Mesenchymal stem cell (in vitro differentiated cells and primary cell): ENCODE results near the gene KLK13.

Experiments
- DNase-seq: peaks from one replicate; pipeline ENCODE4 v3.0.0-alpha.2; 2013
- H2AFZ ChIP-seq: one replicate; pipeline ENCODE4 v1.6.1; 2013; ENCODE audit warnings: low read depth, mild to moderate bottlenecking, control low read depth, inconsistent platforms, low read length, moderate library complexity
- H2AK5ac ChIP-seq: 2 replicates; pipeline ENCODE4 v1.6.1; 2013; ENCODE audit warnings: low read length, moderate library complexity, mild to moderate bottlenecking, inconsistent platforms; ENCODE audit not compliant: severe bottlenecking
- H2BK120ac ChIP-seq: one replicate; pipeline ENCODE4 v1.6.1; 2013; ENCODE audit warnings: low read depth, mild to moderate bottlenecking, inconsistent platforms, low read length, moderate library complexity
- H2BK12ac ChIP-seq, 2 experiments: one replicate each; pipeline ENCODE4 v1.6.1; 2013; ENCODE audit warnings: inconsistent platforms in 2 of 2, low read length in 2 of 2, mild to moderate bottlenecking in 2 of 2, moderate library complexity in 2 of 2, control low read depth in 1 of 2
- H2BK15ac ChIP-seq: one replicate; pipeline ENCODE4 v1.6.1; 2013; ENCODE audit warnings: mild to moderate bottlenecking, low read depth, inconsistent platforms; ENCODE audit not compliant: poor library complexity, severe bottlenecking
- H2BK5ac ChIP-seq: 2 replicates; pipeline ENCODE4 v1.6.1; 2013; ENCODE audit warnings: low read depth, mild to moderate bottlenecking, low read length, control low read depth, inconsistent platforms; ENCODE audit not compliant: poor library complexity, severe bottlenecking
- H3K14ac ChIP-seq, 2 experiments: one replicate each; pipeline ENCODE4 v1.6.1; 2013; ENCODE audit warnings: inconsistent platforms in 2 of 2, low read length in 2 of 2, control low read depth in 1 of 2, mild to moderate bottlenecking in 1 of 2, moderate library complexity in 1 of 2
- H3K18ac ChIP-seq, 2 experiments: one replicate each; pipeline ENCODE4 v1.6.1; 2013; ENCODE audit warnings: inconsistent platforms in 2 of 2, low read length in 2 of 2, control low read depth in 1 of 2, low read depth in 1 of 2, mild to moderate bottlenecking in 1 of 2
- H3K23ac ChIP-seq, 2 experiments: one replicate each; pipeline ENCODE4 v1.6.1; 2013; ENCODE audit warnings: inconsistent platforms in 2 of 2, low read length in 2 of 2, mild to moderate bottlenecking in 2 of 2, moderate library complexity in 2 of 2, control low read depth in 1 of 2
- H3K27ac ChIP-seq: 2 replicates; pipeline ENCODE4 v1.5.1; 2013; ENCODE audit warnings: mild to moderate bottlenecking, moderate library complexity, low read length, control low read depth, inconsistent platforms; ENCODE audit not compliant: poor library complexity, severe bottlenecking
- H3K27me3 ChIP-seq, 2 experiments: 2 replicates each; pipeline versions ENCODE4 v1.6.1 to v1.7.0; 2013; ENCODE audit warnings: low read length in 2 of 2, mild to moderate bottlenecking in 2 of 2, moderate library complexity in 2 of 2, control low read depth in 1 of 2, inconsistent platforms in 1 of 2; ENCODE audit not compliant: control insufficient read depth in 1 of 2, insufficient read depth in 1 of 2
- H3K36me3 ChIP-seq, 2 experiments: 2 replicates each; pipeline versions ENCODE4 v1.6.1 to v1.7.0; 2013; ENCODE audit warnings: low read length in 2 of 2, control low read depth in 1 of 2, inconsistent platforms in 1 of 2, low read depth in 1 of 2, mild to moderate bottlenecking in 1 of 2; ENCODE audit not compliant: insufficient read depth in 2 of 2, control insufficient read depth in 1 of 2
- H3K4ac ChIP-seq, 2 experiments: one replicate each; pipeline ENCODE4 v1.6.1; 2013; ENCODE audit warnings: inconsistent platforms in 2 of 2, low read length in 2 of 2, mild to moderate bottlenecking in 2 of 2, moderate library complexity in 2 of 2, control low read depth in 1 of 2, low read depth in 1 of 2
- H3K4me1 ChIP-seq: 2 replicates; pipeline ENCODE4 v1.6.1; 2013; ENCODE audit warnings: low read depth, low read length, control low read depth; ENCODE audit not compliant: control insufficient read depth, insufficient read depth
- H3K4me2 ChIP-seq: 2 replicates; pipeline ENCODE4 v1.6.1; 2013; ENCODE audit warnings: low read length, mild to moderate bottlenecking, inconsistent platforms; ENCODE audit not compliant: poor library complexity, severe bottlenecking
- H3K4me3 ChIP-seq, 2 experiments: 2 replicates each; pipeline versions ENCODE4 v1.5.1 to v1.7.0; 2013; ENCODE audit warnings: low read length in 2 of 2, mild to moderate bottlenecking in 2 of 2, control low read depth in 1 of 2, low read depth in 1 of 2; ENCODE audit not compliant: insufficient read depth in 1 of 2
- H3K79me1 ChIP-seq: replicated peaks from 2 replicates; pipeline ENCODE4 v1.6.1; 2013; ENCODE audit warnings: mild to moderate bottlenecking, control low read depth, low read length, inconsistent platforms; ENCODE audit not compliant: poor library complexity, severe bottlenecking
- H3K9ac ChIP-seq: 2 replicates; pipeline ENCODE4 v1.7.0; 2013; ENCODE audit warnings: mild to moderate bottlenecking, low read length, moderate library complexity
- H3K9me3 ChIP-seq: 2 replicates; pipeline ENCODE4 v1.7.0; 2013; ENCODE audit warnings: mild to moderate bottlenecking, low read length; ENCODE audit not compliant: control insufficient read depth
- H4K8ac ChIP-seq: one replicate; pipeline ENCODE4 v1.6.1; 2013; ENCODE audit warnings: inconsistent platforms, mild to moderate bottlenecking, low read length, moderate library complexity
- H4K91ac ChIP-seq: one replicate; pipeline ENCODE4 v1.6.1; 2013; ENCODE audit warnings: mild to moderate bottlenecking, low read length, inconsistent platforms
- WGBS: methylation state at CpG from one replicate; pipeline ENCODE4 v1.1.7; 2013; ENCODE audit warnings: mixed read lengths; 5-methylcytosine and 5-hydroxymethylcytosine counted together

KLK13 gene

DNA sequence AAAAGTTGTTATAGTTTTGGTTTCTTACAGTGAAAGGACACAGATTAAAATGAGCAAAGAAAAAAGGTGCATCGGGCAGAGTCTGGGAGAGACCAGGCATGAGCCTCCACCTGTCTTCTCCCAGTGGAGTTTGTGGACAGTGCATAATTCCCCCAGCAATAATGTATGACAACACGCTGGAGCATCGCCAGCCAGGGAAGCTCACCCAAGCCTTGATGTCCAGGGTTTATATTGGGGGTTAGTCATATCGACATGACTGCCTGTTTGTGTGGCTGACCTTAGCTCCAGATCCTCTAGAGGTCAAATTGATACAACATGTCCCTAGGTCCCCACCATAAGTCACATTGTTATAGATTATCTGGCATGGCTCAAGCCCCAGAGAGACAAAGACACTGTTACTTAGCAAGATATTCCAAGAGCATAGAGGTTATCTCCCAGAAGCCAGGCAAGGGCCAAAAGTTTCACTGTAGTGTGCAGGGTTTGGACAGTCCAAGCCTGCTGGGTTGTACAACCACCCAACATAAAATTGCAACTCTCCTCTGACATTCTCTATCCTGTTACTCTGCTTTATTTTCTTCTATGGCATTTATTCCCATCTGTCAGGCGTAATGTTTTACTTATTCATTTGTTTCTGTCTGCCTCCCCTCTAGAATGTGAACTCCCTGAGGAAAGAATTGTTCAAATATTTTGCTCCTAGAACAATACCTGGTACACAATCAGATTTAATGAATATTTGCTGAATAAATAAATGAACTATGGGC is 5.6 kb upstream of the KLK13 start:
- Histone ChIP-seq H2BK120ac (no peak overlapping the region), H2BK5ac (no peak overlapping the region), H4K8ac (no peak overlapping the region), H3K23ac (no peak overlapping the region), H3K27ac (no peak overlapping the region), H2AK5ac (no peak overlapping the region), H3K18ac (no peak overlapping the region), H3K14ac (no peak overlapping the region), H4K91ac (no peak overlapping the region), H2BK12ac (no peak overlapping the region), H3K36me3 (no peaks in the 10 kb centered on the region), H3K4me3 (no peak overlapping the region), H3K9me3 (peaks cover 18% of the 10 kb centered on the region), H3K79me1 (no peaks in the 10 kb centered on the region), H3K4ac (no peak overlapping the region), H3K4me2 (no peak overlapping the region), H2AFZ (no peak overlapping the region), H2BK15ac (no peak overlapping the region), H3K9ac (no peak overlapping the region), H3K4me1 (no peaks in the 10 kb centered on the region), H3K27me3 (peaks cover 5 to 22% of the 10 kb centered on the region in 2 experiments)
- WGBS = 84% methylated on average over 5 of the region's 5 CpGs
- no peak for DNase-seq

DNA sequence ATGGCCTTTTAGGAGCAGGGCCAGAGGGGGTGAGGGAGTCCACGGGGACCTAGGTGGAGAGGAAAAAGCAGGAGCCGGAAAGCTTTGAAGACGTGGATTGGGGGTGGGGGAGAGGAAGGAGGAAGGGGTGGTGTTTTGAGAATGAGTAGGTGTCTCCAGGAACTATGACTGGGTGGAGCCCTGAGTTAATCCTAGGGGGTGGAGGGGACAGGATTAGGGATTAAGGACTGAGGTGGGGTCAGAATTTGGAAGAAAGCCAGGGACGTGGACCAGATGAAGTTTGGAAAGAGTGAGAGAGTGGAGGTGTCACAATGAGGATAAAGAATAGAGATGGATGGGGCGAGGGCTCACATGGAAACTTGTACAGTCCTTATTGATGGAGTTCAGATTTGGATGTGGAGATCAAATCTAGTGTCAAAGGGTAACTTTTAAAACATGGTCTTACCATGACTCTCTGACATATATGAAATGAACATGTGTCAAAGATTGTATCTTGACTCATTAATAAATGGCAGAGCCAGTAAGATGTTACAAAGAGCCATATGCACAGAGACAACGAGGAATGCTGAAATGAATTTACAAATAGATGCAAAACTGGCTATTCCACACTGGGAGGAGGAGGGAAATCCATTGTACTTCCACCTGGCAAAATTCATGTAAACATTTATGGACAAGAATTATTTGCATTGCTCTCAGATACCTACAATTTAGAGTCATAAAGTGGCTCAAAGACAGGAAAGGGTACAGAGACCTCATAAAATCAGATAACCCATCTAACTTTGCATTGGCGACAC is 1.7 kb upstream of the KLK13 start:
- no peaks in the 10 kb centered on the region for H3K9me3 ChIP-seq
- no peak overlapping the region for H3K4me3 ChIP-seq
- WGBS = 60% methylated on average over 7 of the region's 7 CpGs

DNA sequence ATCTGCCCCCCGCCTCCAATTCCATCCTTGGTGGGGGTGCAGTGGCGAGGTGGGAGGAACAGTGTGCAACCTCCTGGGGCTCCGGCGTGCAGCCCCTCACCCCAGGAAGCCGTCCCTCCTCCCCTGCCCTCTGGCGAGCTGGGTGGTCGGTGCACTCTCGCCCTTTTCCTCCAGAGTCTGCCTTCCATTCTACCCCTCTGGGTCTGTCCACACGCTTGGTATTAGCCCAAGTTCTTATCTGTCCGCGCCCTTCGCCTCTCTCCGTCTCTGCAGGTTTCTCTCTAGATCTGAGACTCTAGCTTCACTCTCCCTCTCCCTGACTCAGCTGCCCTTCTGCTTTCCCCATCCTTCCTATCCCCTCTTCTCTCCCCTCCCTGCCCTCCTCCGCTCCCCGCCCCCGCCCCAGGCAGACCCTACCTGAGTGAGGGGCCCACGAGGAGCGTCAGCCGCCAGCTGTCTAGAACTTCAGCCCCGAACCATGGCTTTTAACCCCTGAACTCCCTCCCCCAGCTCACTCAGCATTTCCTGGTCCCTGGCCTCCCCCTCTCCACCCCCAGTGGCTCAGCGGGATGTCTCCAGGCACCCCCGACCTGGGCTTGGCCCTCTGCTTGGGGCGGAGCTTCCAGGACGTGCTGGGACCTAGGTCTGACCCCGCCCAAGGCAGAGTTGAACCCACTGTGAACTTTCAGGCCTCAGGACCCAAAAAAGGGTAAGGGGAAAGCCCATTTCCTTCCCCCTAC is 499 bp upstream of the KLK13 start:
- Histone ChIP-seq H3K79me1 (no peaks in the 10 kb centered on the region), H2AK5ac (no peak overlapping the region), H3K9me3 (no peaks in the 10 kb centered on the region), H3K4me2 (no peak overlapping the region), H3K14ac (no peak overlapping the region), H3K23ac (no peak overlapping the region), H2BK12ac (no peak overlapping the region), H2BK120ac (no peak overlapping the region), H3K27ac (no peak overlapping the region), H4K8ac (no peak overlapping the region), H3K27me3 (peaks cover 5 to 39% of the 10 kb centered on the region in 2 experiments), H3K4me3 (no peak overlapping the region), H3K36me3 (no peaks in the 10 kb centered on the region), H2AFZ (no peak overlapping the region), H3K4me1 (peaks cover 1% of the 10 kb centered on the region), H3K4ac (no peak overlapping the region), H3K9ac (no peak overlapping the region), H2BK5ac (no peak overlapping the region), H3K18ac (no peak overlapping the region), H4K91ac (no peak overlapping the region), H2BK15ac (no peak overlapping the region)
- WGBS = 7% methylated on average over 25 of the region's 25 CpGs
- no peak for DNase-seq

More for the DNA sequence above, 1.7 kb upstream of the KLK13 start:
- no peak overlapping the region for H3K14ac ChIP-seq
- no peak overlapping the region for H3K9ac ChIP-seq
- no peak overlapping the region for H4K91ac ChIP-seq
- no peak overlapping the region for H3K4ac ChIP-seq
- H2AFZ ChIP-seq = no peak overlapping the region
- no peaks in the 10 kb centered on the region for H3K36me3 ChIP-seq
- peaks cover 5 to 38% of the 10 kb centered on the region in 2 experiments for H3K27me3 ChIP-seq
- no peak overlapping the region for H3K18ac ChIP-seq
- H4K8ac ChIP-seq = no peak overlapping the region
- no peak overlapping the region for H3K23ac ChIP-seq
- no peak overlapping the region for H2AK5ac ChIP-seq
- peaks cover 1% of the 10 kb centered on the region for H3K4me1 ChIP-seq
- no peak overlapping the region for H3K4me2 ChIP-seq
- no peaks in the 10 kb centered on the region for H3K79me1 ChIP-seq
- DNase-seq = no peak
- H3K27ac ChIP-seq = no peak overlapping the region
- no peak overlapping the region for H2BK12ac ChIP-seq
- no peak overlapping the region for H2BK15ac ChIP-seq
- no peak overlapping the region for H2BK5ac ChIP-seq
- no peak overlapping the region for H2BK120ac ChIP-seq

DNA sequence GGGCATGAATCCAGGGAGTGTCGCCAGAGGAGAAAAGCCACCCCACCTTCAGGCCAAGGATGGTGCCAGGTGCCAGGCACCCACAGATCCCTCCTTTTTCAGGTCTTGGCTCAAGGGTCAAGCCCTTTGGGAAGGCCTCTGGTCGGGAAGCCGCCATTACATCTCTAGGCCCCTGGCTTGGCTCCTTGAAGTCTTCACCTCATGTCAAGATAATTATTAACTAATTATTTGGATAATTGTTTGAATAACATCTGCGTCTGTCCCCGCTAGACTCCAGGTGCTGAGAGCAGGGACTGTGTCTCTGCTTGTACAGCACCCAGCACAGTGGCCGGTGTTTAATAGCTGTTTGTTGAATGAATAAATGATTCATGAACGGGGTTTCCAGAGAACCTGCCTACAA is 1.2 kb downstream of the KLK13 start:
- no peak overlapping the region for H2AK5ac ChIP-seq
- no peak overlapping the region for H2BK12ac ChIP-seq
- no peaks in the 10 kb centered on the region for H3K36me3 ChIP-seq
- no peak overlapping the region for H3K4ac ChIP-seq
- no peak overlapping the region for H2BK5ac ChIP-seq
- H3K4me3 ChIP-seq = no peak overlapping the region
- no peak overlapping the region for H3K27ac ChIP-seq
- peaks cover 5 to 39% of the 10 kb centered on the region in 2 experiments for H3K27me3 ChIP-seq
- H2BK15ac ChIP-seq = no peak overlapping the region
- H2AFZ ChIP-seq = no peak overlapping the region
- H4K8ac ChIP-seq = no peak overlapping the region
- no peak overlapping the region for H3K9ac ChIP-seq
- H3K9me3 ChIP-seq = no peaks in the 10 kb centered on the region
- no peak for DNase-seq
- H2BK120ac ChIP-seq = no peak overlapping the region
- 94% methylated on average over 5 of the region's 7 CpGs for WGBS
- no peak overlapping the region for H3K14ac ChIP-seq
- H3K18ac ChIP-seq = no peak overlapping the region
- no peak overlapping the region for H3K23ac ChIP-seq
- no peak overlapping the region for H4K91ac ChIP-seq
- H3K4me2 ChIP-seq = no peak overlapping the region
- peaks cover 1% of the 10 kb centered on the region for H3K4me1 ChIP-seq
- H3K79me1 ChIP-seq = no peaks in the 10 kb centered on the region
